ENCODE results near the gene ZNF608. TPM values are rescaled to one million over a fixed set of nuclear protein-coding genes. Genes with fewer than 3 reads are reported as not detected.
A peak's percentile ranks its signal among the peaks of the same experiment; 100 is the strongest.

The ZNF608 gene
- total RNA-seq, 4 donors from 2014 or later = 16.3 to 34.8 (median 23.7) TPM

- Histone ChIP-seq H3K27me3 (no peaks in the 10 kb centered on the region), H3K27ac (peak overlapping the region in 1 of 4 donors; percentile 36), H3K4me3 (no peak overlapping the region), H3K36me3 (no peaks in the 10 kb centered on the region), H3K4me1 (peaks cover 0 to 72% (median 20%) of the 10 kb centered on the region in 4 donors), H3K9me3 (no peaks in the 10 kb centered on the region)
- WGBS, 2 donors = 33 to 37% methylated on average over 2 of the region's 2 CpGs
- DNase-seq (ENCODE audit: low spot score in 2 of 2) = no peak
- TF ChIP-seq, protein P1, sequence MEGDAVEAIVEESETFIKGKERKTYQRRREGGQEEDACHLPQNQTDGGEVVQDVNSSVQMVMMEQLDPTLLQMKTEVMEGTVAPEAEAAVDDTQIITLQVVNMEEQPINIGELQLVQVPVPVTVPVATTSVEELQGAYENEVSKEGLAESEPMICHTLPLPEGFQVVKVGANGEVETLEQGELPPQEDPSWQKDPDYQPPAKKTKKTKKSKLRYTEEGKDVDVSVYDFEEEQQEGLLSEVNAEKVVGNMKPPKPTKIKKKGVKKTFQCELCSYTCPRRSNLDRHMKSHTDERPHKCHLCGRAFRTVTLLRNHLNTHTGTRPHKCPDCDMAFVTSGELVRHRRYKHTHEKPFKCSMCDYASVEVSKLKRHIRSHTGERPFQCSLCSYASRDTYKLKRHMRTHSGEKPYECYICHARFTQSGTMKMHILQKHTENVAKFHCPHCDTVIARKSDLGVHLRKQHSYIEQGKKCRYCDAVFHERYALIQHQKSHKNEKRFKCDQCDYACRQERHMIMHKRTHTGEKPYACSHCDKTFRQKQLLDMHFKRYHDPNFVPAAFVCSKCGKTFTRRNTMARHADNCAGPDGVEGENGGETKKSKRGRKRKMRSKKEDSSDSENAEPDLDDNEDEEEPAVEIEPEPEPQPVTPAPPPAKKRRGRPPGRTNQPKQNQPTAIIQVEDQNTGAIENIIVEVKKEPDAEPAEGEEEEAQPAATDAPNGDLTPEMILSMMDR (IDR thresholded peaks at IDR 0.05) = no peak
- TF ChIP-seq POLR2A (IDR thresholded peaks at IDR 0.05) = no peak
- TF ChIP-seq EP300 (IDR thresholded peaks at IDR 0.05) = no peak
Measured at GRCh38 chr5:124702525-124702924, 43.9 kb downstream of the ZNF608 start.

DNA sequence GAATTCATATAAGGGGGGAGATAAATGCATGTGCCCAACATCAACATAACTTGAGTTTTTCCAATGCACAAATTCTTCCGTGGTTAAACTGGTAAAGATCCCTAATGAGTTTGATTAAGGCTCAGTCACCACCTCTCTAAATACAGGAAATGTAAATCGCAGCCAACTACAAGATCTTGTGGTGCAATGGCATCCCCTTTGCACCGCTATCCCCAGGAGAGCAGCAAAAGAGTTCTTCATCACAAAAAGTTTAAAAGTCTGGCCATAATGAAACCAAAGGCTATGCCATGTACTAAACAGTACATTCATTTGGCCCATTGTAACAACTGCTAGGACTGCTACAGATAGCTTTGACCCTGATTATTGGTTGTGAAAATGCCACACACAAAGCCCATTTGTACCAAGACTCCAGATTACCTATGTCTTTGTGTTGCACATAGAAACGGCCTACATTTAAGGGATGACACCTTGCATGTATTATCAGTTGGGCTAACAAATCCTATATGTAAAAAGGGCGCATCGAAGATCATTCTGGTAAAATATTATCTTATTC lies 44.5 kb downstream of the ZNF608 start:
- 69 to 74% methylated on average over 6 of the region's 6 CpGs for WGBS, 2 donors
- Histone ChIP-seq H3K4me3 (no peak overlapping the region), H3K27ac (no peak overlapping the region)

GRCh38 chr5:124701016-124701415 lies 45.4 kb downstream of the ZNF608 start:
- Histone ChIP-seq H3K27me3 (no peaks in the 10 kb centered on the region), H3K27ac (no peak overlapping the region), H3K9me3 (no peaks in the 10 kb centered on the region), H3K4me3 (no peak overlapping the region), H3K4me1 (peaks cover 0 to 62% (median 6%) of the 10 kb centered on the region in 4 donors), H3K36me3 (no peaks in the 10 kb centered on the region)
- TF ChIP-seq, protein P1 (IDR thresholded peaks at IDR 0.05) = no peak
- TF ChIP-seq EP300 (IDR thresholded peaks at IDR 0.05) (no peak), POLR2A (IDR thresholded peaks at IDR 0.05) (no peak)
- DNase-seq (ENCODE audit: low spot score in 2 of 2) = no peak
- WGBS, 2 donors = 82 to 92% methylated on average over 9 of the region's 9 CpGs

More for the DNA sequence above, 44.5 kb downstream of the ZNF608 start:
- no peaks in the 10 kb centered on the region for H3K27me3 ChIP-seq
- no peaks in the 10 kb centered on the region for H3K9me3 ChIP-seq
- TF ChIP-seq EP300 (IDR thresholded peaks at IDR 0.05) (no peak), POLR2A (IDR thresholded peaks at IDR 0.05) (no peak)
- TF ChIP-seq, protein P1 (IDR thresholded peaks at IDR 0.05) = no peak
- no peak for DNase-seq (ENCODE audit: low spot score in 2 of 2)
- no peaks in the 10 kb centered on the region for H3K36me3 ChIP-seq
- peaks cover 0 to 71% (median 14%) of the 10 kb centered on the region in 4 donors for H3K4me1 ChIP-seq

DNA sequence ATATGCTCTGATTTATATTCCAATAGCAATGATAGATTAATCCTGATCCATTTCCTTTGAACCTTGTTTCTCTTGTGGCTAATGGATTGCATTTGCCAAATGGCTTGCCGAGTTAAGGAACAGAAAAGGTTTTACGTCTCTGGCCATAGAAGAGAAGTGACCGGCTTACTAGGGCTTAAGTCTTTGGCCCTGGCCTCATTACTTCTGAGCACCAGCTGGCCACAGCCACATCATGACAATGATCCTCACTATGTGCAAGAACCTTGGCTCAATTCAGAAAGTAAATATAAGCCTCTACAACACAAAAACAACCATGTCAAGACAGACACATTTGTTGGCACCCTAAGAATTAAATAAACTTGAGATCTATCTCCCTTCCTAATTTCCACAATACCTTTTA lies 46.1 kb downstream of the ZNF608 start:
- TF ChIP-seq EP300 (IDR thresholded peaks at IDR 0.05) = no peak
- TF ChIP-seq, protein P1 (IDR thresholded peaks at IDR 0.05) = no peak
- TF ChIP-seq POLR2A (IDR thresholded peaks at IDR 0.05) = no peak
- Histone ChIP-seq H3K36me3 (no peaks in the 10 kb centered on the region), H3K4me1 (peaks cover 0 to 57% (median 5%) of the 10 kb centered on the region in 4 donors), H3K9me3 (no peaks in the 10 kb centered on the region), H3K27me3 (no peaks in the 10 kb centered on the region), H3K4me3 (no peak overlapping the region), H3K27ac (no peak overlapping the region)
- no peak for DNase-seq (ENCODE audit: low spot score in 2 of 2)
- WGBS, 2 donors = 95 to 96% methylated on average over 3 of the region's 3 CpGs

DNA sequence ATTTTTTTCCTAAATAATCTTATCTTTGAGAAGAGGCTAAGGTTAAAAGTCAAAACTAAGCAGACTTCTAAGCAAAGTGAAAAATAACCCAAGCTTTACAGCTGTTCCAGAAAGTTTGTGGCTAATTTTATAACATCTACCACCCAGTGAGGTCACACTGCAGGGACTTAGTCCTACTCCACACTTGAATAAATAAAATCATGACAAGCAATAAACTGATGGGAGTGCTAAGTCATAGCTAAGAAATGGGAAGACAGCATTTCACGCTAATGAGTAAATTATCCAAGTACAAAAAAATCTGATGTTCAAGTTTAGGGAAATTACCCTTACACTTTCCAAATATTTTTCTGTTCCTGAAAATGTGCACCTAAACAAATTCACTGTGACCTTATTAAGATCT lies 47.7 kb downstream of the ZNF608 start:
- H3K9me3 ChIP-seq = no peaks in the 10 kb centered on the region
- 51 to 60% methylated on average over 1 of the region's 1 CpG for WGBS, 2 donors

More for the DNA sequence above, 47.7 kb downstream of the ZNF608 start:
- peaks cover 0 to 52% (median 5%) of the 10 kb centered on the region in 4 donors for H3K4me1 ChIP-seq
- DNase-seq (ENCODE audit: low spot score in 2 of 2) = no peak
- no peak overlapping the region for H3K4me3 ChIP-seq
- TF ChIP-seq EP300 (IDR thresholded peaks at IDR 0.05) (no peak), POLR2A (IDR thresholded peaks at IDR 0.05) (no peak)
- TF ChIP-seq, protein P1 (IDR thresholded peaks at IDR 0.05) = no peak
- no peaks in the 10 kb centered on the region for H3K36me3 ChIP-seq
- no peaks in the 10 kb centered on the region for H3K27me3 ChIP-seq
- H3K27ac ChIP-seq = peak overlapping the region; percentile 12 to 78 (median 58)

All from tibial nerve (tissue), 4 donors.